Measurements from ENCODE around the gene CIC. TPM values are rescaled to one million over a fixed set of nuclear protein-coding genes. Genes with fewer than 3 reads are reported as not detected.

Gene CIC
- total RNA-seq, 6 experiments from 2014 or later, result 67.6 to 75.4 (median 73.7) TPM

DNA sequence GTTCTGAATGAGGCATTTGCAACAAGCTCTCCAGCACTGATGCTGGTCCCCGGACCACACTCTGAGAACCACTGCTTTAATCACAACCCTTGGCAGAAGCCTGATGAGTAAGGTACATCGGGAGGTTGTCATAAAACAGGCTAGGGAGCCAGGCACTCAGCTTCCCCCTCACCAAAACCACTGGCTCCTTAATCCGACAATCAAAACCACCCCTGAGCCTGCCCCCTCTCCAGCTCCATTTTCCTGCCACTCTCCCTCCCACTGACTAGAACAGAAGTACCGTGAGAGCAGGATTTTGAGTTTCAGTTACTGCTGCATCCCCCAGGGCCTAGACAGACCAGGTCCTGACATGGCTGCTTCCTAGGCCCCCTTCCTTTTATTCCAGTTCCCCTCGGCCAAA is 33.9 kb upstream of the CIC start:
- H3K36me3 Mint-ChIP-seq (ENCODE audit: low read depth), result peaks cover 36% of the 10 kb centered on the region
- TF ChIP-seq CTCF (IDR thresholded peaks at IDR 0.05), result no peak

GRCh38 chr19:42239544-42240220 is 29.4 kb upstream of the CIC start:
- Mint-ChIP-seq H3K4me1 (ENCODE audit: low read depth) (peaks cover 35% of the 10 kb centered on the region), H3K36me3 (ENCODE audit: low read depth) (peaks cover 38% of the 10 kb centered on the region), H3K4me3 (peak overlapping the region; percentile 95; the same call in 1 of the 2 replicates), H3K27ac (peak overlapping the region; percentile 42; the same call in 1 of the 2 replicates), H3K27me3 (ENCODE audit: insufficient read depth) (peaks cover 16% of the 10 kb centered on the region), H3K9me3 (no peaks in the 10 kb centered on the region)
- no peak for DNase-seq
- no peak for TF ChIP-seq CTCF (IDR thresholded peaks at IDR 0.05)

More for the DNA sequence above, 33.9 kb upstream of the CIC start:
- Mint-ChIP-seq H3K4me1 (ENCODE audit: low read depth) (peaks cover 7% of the 10 kb centered on the region), H3K27me3 (ENCODE audit: insufficient read depth) (peaks cover 5% of the 10 kb centered on the region; the same call in 1 of the 2 replicates), H3K9me3 (no peaks in the 10 kb centered on the region), H3K27ac (no peak overlapping the region), H3K4me3 (no peak overlapping the region)
- no peak for DNase-seq

- H3K4me3 Mint-ChIP-seq, result peak overlapping the region; percentile 95
- H3K27me3 Mint-ChIP-seq (ENCODE audit: insufficient read depth), result peaks cover 16% of the 10 kb centered on the region
- H3K4me1 Mint-ChIP-seq (ENCODE audit: low read depth), result peaks cover 51% of the 10 kb centered on the region
- peak overlapping the region; percentile 83 for H3K27ac Mint-ChIP-seq
- no peaks in the 10 kb centered on the region for H3K9me3 Mint-ChIP-seq
- peaks cover 27% of the 10 kb centered on the region for H3K36me3 Mint-ChIP-seq (ENCODE audit: low read depth)
- DNase-seq, result no peak
- TF ChIP-seq CTCF (IDR thresholded peaks at IDR 0.05), result no peak
Observed at GRCh38 chr19:42241279-42241678, 27.8 kb upstream of the CIC start.

DNA sequence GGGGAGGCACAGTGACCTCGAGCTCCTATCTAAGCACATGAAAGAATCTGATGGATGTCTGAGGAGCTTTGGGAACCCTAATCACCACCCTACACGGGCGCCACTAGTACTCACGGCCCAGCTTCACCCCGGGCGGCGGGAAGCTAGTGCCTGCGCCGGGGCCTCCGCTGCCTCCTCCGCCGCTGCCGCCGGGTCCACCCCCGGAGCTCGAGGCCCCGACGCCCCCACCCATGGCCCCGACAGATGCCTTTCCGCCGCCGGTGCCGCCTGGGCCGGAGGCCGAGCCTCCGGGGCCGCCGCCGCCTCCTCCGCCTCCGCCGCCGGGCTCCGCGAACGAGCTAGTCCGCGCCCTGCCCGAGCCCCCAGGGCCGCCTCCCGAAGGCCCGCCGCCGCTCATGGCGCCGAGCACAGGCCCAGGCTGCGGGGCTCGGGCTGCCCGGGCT is 27.0 kb upstream of the CIC start:
- peaks cover 16% of the 10 kb centered on the region for H3K27me3 Mint-ChIP-seq (ENCODE audit: insufficient read depth)
- H3K27ac Mint-ChIP-seq, result peak overlapping the region; percentile 83
- peaks cover 20% of the 10 kb centered on the region for H3K36me3 Mint-ChIP-seq (ENCODE audit: low read depth)
- peak overlapping the region; percentile 95 for H3K4me3 Mint-ChIP-seq
- no peak for DNase-seq
- H3K4me1 Mint-ChIP-seq (ENCODE audit: low read depth), result peaks cover 59% of the 10 kb centered on the region
- no peaks in the 10 kb centered on the region for H3K9me3 Mint-ChIP-seq
- TF ChIP-seq CTCF (IDR thresholded peaks at IDR 0.05), result no peak

DNA sequence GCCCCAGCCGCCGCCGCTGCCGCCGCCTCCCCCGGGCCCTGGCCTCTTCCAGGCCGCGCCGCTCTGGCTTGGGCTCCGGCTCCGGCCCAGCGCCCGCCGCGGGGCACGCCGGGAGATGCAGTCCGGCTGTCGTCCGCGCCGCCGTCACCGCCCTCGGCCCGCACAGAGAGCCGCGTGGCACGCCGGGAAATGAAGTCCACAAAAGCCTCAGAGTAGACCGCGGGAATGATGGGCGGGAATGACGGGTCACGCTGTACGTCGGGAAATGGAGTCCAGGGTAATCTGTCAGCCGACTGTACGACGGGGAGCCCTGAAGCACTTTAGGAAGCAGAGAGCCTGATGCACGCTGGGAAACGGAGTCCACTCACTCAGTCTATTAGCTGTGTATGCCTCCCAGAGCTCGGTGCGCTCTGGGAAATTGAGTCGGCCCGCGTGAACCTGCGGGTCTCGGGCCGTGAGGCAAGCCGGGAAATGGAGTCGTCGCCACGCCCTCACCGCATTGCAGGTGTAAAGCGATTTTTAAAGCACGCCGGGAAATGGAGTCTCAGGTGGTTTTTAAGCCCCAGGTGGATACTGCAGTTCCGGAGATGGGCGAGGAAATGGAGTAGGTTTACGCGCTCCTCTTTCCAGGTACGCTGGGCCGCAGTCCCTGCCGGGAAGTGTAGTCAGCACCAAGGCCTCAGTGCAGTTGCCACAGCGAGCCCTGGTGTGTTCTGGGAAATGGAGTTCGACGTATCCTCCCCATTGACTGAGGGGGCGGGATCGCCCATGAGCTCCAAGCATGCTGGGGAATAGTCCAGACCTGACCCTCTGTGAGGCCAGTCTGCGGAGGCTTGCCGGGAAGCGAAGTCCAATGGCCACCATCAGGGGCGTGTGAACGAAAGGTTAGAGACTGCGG is 26.3 kb upstream of the CIC start, which contains the start of gene GSK3A:
GSK3A (minus strand) TSS at position 91 of the 898 bp plus-strand sequence. CDS start 137 bp downstream, outside the sequence.
- peaks cover 20% of the 10 kb centered on the region for H3K36me3 Mint-ChIP-seq (ENCODE audit: low read depth)
- no peaks in the 10 kb centered on the region for H3K9me3 Mint-ChIP-seq
- peaks cover 16% of the 10 kb centered on the region for H3K27me3 Mint-ChIP-seq (ENCODE audit: insufficient read depth)
- TF ChIP-seq CTCF (IDR thresholded peaks at IDR 0.05), result no peak
- peaks cover 61% of the 10 kb centered on the region for H3K4me1 Mint-ChIP-seq (ENCODE audit: low read depth)
- H3K27ac Mint-ChIP-seq, result peak within 1 kb of the TSS; percentile 90
- peak within 1 kb of the TSS; percentile 96 for H3K4me3 Mint-ChIP-seq
- peak; percentile 99 for DNase-seq
